Transverse colon (tissue), 4 donors: Measurements from ENCODE around the gene GABBR2.
"Not testable (repeated sequence)": the region's sequence is repeated elsewhere in the genome, so short reads cannot be mapped to it uniquely, and the experiment has no call there.

Experiments used
- CTCF ChIP-seq, 5 experiments: fragments of 200-600 bp in 3 of 5; fragments of 450-650 bp in 2 of 5; sonication (generic) in 3 of 5; IDR thresholded peaks; 1 replicate in 2 of 5; 2 replicates in 3 of 5; pipeline ENCODE4 v1.5.1; 2016 to 2017; ENCODE audit warnings: antibody characterized with exemption in 5 of 5, inconsistent platforms in 3 of 5, mild to moderate bottlenecking in 2 of 5, moderate library complexity in 1 of 5
- EP300 ChIP-seq: sonication (generic); formaldehyde crosslinking; IDR thresholded peaks from one replicate; pipeline ENCODE4 v1.6.1; 2017; ENCODE audit warnings: antibody characterized with exemption, low read depth
- POLR2A ChIP-seq: fragments of 450-650 bp; IDR thresholded peaks from one replicate; pipeline ENCODE4 v1.6.1; 2016; ENCODE audit warnings: antibody characterized with exemption, mild to moderate bottlenecking, moderate library complexity
- POLR2AphosphoS5 ChIP-seq, 3 donors: sonication (generic); formaldehyde crosslinking; IDR thresholded peaks; one replicate each; pipeline ENCODE4 v1.6.1; 2016; ENCODE audit warnings: antibody characterized with exemption in 3 of 3

DNA sequence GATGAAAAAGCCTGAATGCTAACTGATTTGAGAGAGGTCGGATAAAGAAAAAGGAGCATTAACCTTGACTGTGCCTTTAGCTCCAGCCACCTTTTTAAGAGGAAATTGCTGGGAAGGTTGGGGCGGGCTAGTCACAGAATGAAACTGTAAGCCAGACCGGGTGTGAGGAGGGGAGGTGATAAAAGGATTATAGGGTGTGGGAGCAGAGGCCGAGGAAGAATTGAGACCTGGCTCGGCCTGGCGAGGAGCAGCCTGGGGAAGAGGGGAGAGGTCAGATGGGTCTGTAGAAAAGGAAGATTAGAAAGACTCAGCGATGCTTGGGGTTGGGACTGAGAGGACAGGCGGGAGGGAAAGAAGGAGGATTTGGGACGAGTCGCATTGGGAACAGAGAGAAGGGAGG, 439.1 kb downstream of the GABBR2 start:
- not testable (repeated sequence) for TF ChIP-seq POLR2AphosphoS5 (IDR thresholded peaks at IDR 0.05); CTCF (IDR thresholded peaks at IDR 0.05); POLR2A; EP300
